WI38 (cell line): ENCODE results near the gene KCMF1.

Experiments
- H3K4me3 ChIP-seq: 2 replicates; pipeline ENCODE4 v1.5.1; 2011; ENCODE audit warnings: low read depth, mild to moderate bottlenecking, control low read depth, low read length
- CTCF ChIP-seq: IDR thresholded peaks from 2 replicates; pipeline ENCODE4 v1.5.1; 2012; ENCODE audit warnings: low read depth, mild to moderate bottlenecking, control low read depth, low read length

KCMF1 gene

DNA sequence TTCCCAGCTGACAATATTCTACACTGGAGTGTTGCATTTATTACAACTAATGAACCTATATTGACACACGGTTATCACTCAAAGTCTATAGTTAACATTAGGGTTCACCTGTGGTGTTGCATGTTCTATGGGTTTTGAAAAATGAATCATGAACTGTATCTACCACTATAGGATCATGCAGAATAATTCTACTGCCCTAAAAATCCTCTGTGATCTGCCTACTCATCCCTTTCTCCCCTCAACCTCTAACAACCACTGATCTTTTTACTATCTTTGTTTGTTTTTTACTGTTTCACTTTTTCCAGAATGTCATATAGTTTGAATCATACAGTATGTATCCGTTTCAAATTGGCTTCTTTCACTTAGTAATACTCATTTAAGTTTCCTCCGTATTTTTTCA lies 114.6 kb downstream of the KCMF1 start:
- no peak overlapping the region for H3K4me3 ChIP-seq

GRCh38 chr2:85087541-85087940 lies 116.6 kb downstream of the KCMF1 start:
- no peak overlapping the region for H3K4me3 ChIP-seq
- no peak for TF ChIP-seq CTCF

More for the DNA sequence above, 114.6 kb downstream of the KCMF1 start:
- no peak for TF ChIP-seq CTCF

DNA sequence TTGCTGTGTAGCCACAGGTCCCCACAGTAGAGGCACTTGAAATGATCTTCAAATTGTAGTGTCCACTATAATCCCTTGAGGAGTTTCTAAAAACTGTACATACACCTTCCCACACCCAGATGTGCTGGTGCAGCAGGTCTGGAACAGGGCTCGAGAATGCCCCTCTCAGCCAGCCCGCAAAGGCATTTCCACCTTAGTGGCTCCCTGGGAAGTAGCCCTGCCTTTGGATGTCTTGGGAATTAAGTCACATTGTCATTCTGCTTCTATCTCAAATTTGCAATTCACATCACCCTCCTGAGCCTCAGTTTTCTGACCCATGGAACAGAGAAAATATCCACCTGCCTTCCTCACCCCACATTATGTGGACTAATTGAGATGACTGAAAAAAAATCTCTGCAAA lies 118.0 kb downstream of the KCMF1 start:
- H3K4me3 ChIP-seq, result no peak overlapping the region
- no peak for TF ChIP-seq CTCF

- TF ChIP-seq CTCF, result no peak
- no peak overlapping the region for H3K4me3 ChIP-seq
These were observed 118.6 kb downstream of the KCMF1 start for GRCh38 chr2:85089585-85089984.

GRCh38 chr2:85091838-85092237 lies 120.9 kb downstream of the KCMF1 start:
- H3K4me3 ChIP-seq, result no peak overlapping the region
- no peak for TF ChIP-seq CTCF

DNA sequence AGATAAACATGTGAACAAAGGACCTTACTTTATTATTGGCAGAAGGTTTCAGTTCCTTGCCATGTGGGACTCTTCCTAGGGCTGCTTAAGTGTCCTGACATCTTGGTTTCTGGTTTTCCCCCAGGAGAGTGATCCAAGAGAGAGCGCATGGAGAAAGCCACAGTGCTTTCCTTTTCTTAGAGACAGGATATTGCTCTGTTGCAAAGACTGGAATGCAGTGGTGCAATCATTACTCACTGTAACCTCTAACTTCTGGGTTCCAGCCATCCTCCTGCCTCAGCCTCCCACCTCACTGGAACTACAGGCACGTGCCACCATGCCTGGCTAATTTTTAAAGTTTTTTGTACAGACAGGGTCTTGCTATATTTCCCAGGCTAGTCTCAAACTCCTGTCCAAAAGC lies 124.1 kb downstream of the KCMF1 start:
- TF ChIP-seq CTCF, result no peak
- no peak overlapping the region for H3K4me3 ChIP-seq

DNA sequence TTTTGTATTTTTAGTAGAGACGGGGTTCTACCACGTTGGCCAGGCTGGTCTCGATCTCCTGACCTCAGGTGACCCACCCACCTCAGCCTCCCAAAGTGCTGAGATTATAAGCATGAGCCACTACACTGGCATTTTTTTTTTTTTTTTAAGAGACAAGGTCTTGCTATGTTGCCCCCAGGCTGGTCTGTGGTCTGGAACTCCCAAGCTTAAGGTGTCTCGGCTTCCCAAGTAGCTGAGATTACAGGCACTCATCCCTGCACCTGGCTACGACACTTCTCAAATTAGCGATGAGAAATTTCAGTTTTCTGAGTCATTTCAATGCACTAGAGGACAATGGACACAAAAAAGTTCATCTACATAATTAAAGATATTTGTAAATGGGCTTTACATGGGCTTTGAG lies 125.7 kb downstream of the KCMF1 start:
- no peak for TF ChIP-seq CTCF
- H3K4me3 ChIP-seq, result no peak overlapping the region

DNA sequence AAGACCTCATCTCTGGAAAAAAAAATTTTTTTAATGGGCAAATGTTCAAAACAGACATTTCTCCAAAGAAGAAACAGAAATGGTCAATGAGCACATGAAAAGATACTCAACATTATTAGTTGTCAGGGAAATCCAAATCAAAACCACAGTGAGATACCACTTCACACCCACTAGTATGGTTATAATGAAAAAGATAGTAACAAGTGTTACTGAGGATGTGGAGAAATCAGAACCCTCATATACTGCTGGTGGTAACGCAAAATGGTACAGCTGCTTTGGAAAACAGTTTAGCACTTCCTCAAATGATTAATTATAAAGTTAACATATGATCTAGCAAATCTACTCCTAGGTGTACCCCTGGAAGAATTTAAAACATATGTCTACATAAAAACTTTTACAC lies 133.3 kb downstream of the KCMF1 start:
- TF ChIP-seq CTCF, result no peak
- H3K4me3 ChIP-seq, result no peak overlapping the region
